ENCODE results near the gene SLC5A2. TPM values are rescaled to one million over a fixed set of nuclear protein-coding genes. Genes with fewer than 3 reads are reported as not detected.

The SLC5A2 gene
- total RNA-seq, 4 donors from 2014 or later, result 1.1 to 1.4 TPM; not detected in 2

GRCh38 chr16:31486045-31486444 lies 3.1 kb downstream of the SLC5A2 start:
- H3K27ac ChIP-seq, result no peak overlapping the region
- H3K4me3 ChIP-seq, result no peak overlapping the region
- no peaks in the 10 kb centered on the region for H3K9me3 ChIP-seq
- WGBS, result 97% methylated on average over 5 of the region's 5 CpGs
- H3K36me3 ChIP-seq, result peaks cover 11% of the 10 kb centered on the region
- peaks cover 4% of the 10 kb centered on the region for H3K27me3 ChIP-seq
- TF ChIP-seq POLR2A (IDR thresholded peaks at IDR 0.05), result no peak
- no peak for TF ChIP-seq CTCF (IDR thresholded peaks at IDR 0.05)
- TF ChIP-seq EP300 (IDR thresholded peaks at IDR 0.05), result no peak
- TF ChIP-seq POLR2AphosphoS5 (IDR thresholded peaks at IDR 0.05), result no peak
- no peak for DNase-seq (ENCODE audit: low spot score in 2 of 2)
- H3K4me1 ChIP-seq, result peaks cover 23% of the 10 kb centered on the region

DNA sequence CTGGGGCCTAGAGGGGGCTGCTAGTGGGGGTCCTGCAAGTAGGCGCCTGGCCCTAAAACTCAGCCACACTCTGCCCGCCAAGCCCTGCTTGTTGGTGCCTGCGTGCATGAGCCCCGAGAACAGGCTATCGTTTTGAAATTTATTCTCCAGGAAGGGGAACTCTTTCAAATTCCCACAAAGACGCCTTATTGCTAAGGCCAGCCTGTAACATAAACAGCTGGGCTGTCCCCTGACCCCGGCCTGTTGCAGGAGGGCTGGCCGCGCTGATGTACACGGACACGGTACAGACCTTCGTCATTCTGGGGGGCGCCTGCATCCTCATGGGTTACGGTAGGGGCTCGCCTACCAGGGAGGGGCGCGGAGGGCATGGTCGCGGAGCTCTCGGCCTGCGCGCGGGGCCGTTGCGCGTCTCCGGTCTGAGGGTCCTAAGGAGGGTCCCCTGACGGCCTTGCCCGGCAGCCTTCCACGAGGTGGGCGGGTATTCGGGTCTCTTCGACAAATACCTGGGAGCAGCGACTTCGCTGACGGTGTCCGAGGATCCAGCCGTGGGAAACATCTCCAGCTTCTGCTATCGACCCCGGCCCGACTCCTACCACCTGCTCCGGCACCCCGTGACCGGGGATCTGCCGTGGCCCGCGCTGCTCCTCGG lies 4.3 kb downstream of the SLC5A2 start:
- Histone ChIP-seq H3K4me3 (peak overlapping the region; percentile 69), H3K9me3 (no peaks in the 10 kb centered on the region), H3K4me1 (peaks cover 23% of the 10 kb centered on the region), H3K36me3 (peaks cover 17% of the 10 kb centered on the region), H3K27me3 (peaks cover 4% of the 10 kb centered on the region), H3K27ac (no peak overlapping the region)
- peak in 1 of 2 donors; percentile 82 for DNase-seq (ENCODE audit: low spot score in 2 of 2)
- no peak for TF ChIP-seq POLR2AphosphoS5 (IDR thresholded peaks at IDR 0.05)
- no peak for TF ChIP-seq EP300 (IDR thresholded peaks at IDR 0.05)
- no peak for TF ChIP-seq CTCF (IDR thresholded peaks at IDR 0.05)
- TF ChIP-seq POLR2A (IDR thresholded peaks at IDR 0.05), result no peak
- WGBS, result 32% methylated on average over 6 of the region's 48 CpGs

DNA sequence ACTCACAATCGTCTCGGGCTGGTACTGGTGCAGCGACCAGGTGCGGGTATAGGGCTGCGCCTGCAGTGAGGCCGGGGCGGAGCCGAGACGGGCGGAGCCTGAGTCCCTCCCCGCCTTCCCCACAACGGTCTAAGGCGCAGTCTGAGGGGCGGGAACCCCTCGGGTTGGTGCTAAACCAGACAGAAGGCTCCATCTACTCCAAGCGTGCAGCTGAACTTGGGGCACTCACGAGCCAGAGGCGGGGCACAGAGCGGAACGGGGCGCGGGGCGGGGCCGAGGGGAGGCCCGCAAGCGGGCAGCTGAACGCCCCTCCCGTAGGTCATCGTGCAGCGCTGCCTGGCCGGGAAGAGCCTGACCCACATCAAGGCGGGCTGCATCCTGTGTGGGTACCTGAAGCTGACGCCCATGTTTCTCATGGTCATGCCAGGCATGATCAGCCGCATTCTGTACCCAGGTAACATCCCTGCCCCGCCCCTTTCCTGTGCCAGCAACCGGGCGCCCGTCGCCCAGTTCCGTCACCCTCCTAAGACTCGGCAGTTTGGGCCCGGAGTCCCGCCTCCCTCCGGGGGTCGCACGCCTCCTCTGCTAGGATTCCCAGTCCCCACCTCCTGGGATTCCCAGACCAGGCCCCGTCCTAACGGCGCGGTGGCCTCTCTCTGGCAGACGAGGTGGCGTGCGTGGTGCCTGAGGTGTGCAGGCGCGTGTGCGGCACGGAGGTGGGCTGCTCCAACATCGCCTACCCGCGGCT lies 5.0 kb downstream of the SLC5A2 start:
- Histone ChIP-seq H3K27ac (no peak overlapping the region), H3K9me3 (no peaks in the 10 kb centered on the region), H3K4me3 (peak overlapping the region; percentile 69), H3K27me3 (peaks cover 4% of the 10 kb centered on the region), H3K4me1 (peaks cover 23% of the 10 kb centered on the region), H3K36me3 (peaks cover 23% of the 10 kb centered on the region)
- TF ChIP-seq EP300 (IDR thresholded peaks at IDR 0.05) (no peak), POLR2AphosphoS5 (IDR thresholded peaks at IDR 0.05) (no peak), POLR2A (IDR thresholded peaks at IDR 0.05) (no peak)
- 1% methylated on average over 30 of the region's 60 CpGs for WGBS
- DNase-seq (ENCODE audit: low spot score in 2 of 2), result peak in 1 of 2 donors; percentile 78

- WGBS, result 73% methylated on average over 13 of the region's 77 CpGs
- Histone ChIP-seq H3K4me1 (peaks cover 23% of the 10 kb centered on the region), H3K9me3 (no peaks in the 10 kb centered on the region), H3K36me3 (peaks cover 31% of the 10 kb centered on the region), H3K4me3 (peak overlapping the region; percentile 69), H3K27me3 (peaks cover 4% of the 10 kb centered on the region), H3K27ac (no peak overlapping the region)
- TF ChIP-seq EP300 (IDR thresholded peaks at IDR 0.05), result no peak
- TF ChIP-seq CTCF (IDR thresholded peaks at IDR 0.05), result no peak
- TF ChIP-seq POLR2AphosphoS5 (IDR thresholded peaks at IDR 0.05), result no peak
- no peak for TF ChIP-seq POLR2A (IDR thresholded peaks at IDR 0.05)
- peak in 1 of 2 donors; percentile 79 for DNase-seq (ENCODE audit: low spot score in 2 of 2)
These were observed 5.8 kb downstream of the SLC5A2 start for GRCh38 chr16:31488468-31489297.

DNA sequence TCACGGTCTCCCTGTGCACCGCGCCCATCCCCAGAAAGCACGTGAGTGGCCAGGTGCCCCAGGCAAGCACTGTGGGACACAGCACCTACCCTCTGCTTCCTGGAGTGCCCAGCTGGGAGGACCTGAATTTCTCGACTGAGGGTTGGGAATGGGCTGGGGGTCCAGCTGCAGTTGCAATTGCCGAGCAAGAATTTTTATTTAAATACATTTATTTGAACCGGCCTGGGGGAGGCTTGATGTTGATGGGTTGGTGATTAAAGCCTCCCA lies 6.3 kb downstream of the SLC5A2 start:
- 73% methylated on average over 7 of the region's 7 CpGs for WGBS
- H3K4me1 ChIP-seq, result peaks cover 23% of the 10 kb centered on the region
- TF ChIP-seq POLR2A (IDR thresholded peaks at IDR 0.05), result no peak

More for the DNA sequence above, 6.3 kb downstream of the SLC5A2 start:
- peaks cover 4% of the 10 kb centered on the region for H3K27me3 ChIP-seq
- peaks cover 37% of the 10 kb centered on the region for H3K36me3 ChIP-seq
- no peak for DNase-seq (ENCODE audit: low spot score in 2 of 2)
- H3K27ac ChIP-seq, result no peak overlapping the region
- no peaks in the 10 kb centered on the region for H3K9me3 ChIP-seq
- H3K4me3 ChIP-seq, result no peak overlapping the region
